GM18909 (cell line): Measurements from ENCODE around the gene INPP4B.
A peak's percentile ranks its signal among the peaks of the same experiment; 100 is the strongest.

ENCODE experiments used
- ATAC-seq: cut with Tn5 transposase; IDR thresholded peaks from one replicate; pipeline ENCODE4 v1.9.1; 2021; ENCODE audit warnings: mild to moderate bottlenecking; ENCODE audit not compliant: unreplicated experiment, poor library complexity

The INPP4B gene

GRCh38 chr4:142596595-142596994, 249.5 kb downstream of the INPP4B start:
- ATAC-seq, result no peak

- no peak for ATAC-seq
Observed at GRCh38 chr4:142596121-142596520, 250.0 kb downstream of the INPP4B start.

GRCh38 chr4:142595222-142595871, 250.8 kb downstream of the INPP4B start:
- no peak for ATAC-seq

GRCh38 chr4:142585411-142585810, 260.7 kb downstream of the INPP4B start:
- no peak for ATAC-seq

GRCh38 chr4:142583708-142584107, 262.4 kb downstream of the INPP4B start:
- ATAC-seq, result no peak

GRCh38 chr4:142582340-142582739, 263.8 kb downstream of the INPP4B start:
- ATAC-seq, result no peak

GRCh38 chr4:142581881-142582280, 264.2 kb downstream of the INPP4B start:
- ATAC-seq, result no peak

- no peak for ATAC-seq
Observed at GRCh38 chr4:142579443-142579842, 266.7 kb downstream of the INPP4B start.

GRCh38 chr4:142574306-142574705, 271.8 kb downstream of the INPP4B start:
- ATAC-seq, result no peak

GRCh38 chr4:142572071-142572470, 274.0 kb downstream of the INPP4B start:
- ATAC-seq, result no peak

- peak; percentile 66 for ATAC-seq
Observed at GRCh38 chr4:142567620-142568451, 278.3 kb downstream of the INPP4B start.

- peak; percentile 55 for ATAC-seq
Observed at GRCh38 chr4:142567199-142567598, 278.9 kb downstream of the INPP4B start.

- peak; percentile 15 for ATAC-seq
Observed at GRCh38 chr4:142566777-142567176, 279.3 kb downstream of the INPP4B start.

GRCh38 chr4:142566243-142566642, 279.9 kb downstream of the INPP4B start:
- ATAC-seq, result no peak

- ATAC-seq, result no peak
Observed at GRCh38 chr4:142565771-142566170, 280.3 kb downstream of the INPP4B start.

- no peak for ATAC-seq
Observed at GRCh38 chr4:142563682-142564291, 282.3 kb downstream of the INPP4B start.

GRCh38 chr4:142559986-142560385, 286.1 kb downstream of the INPP4B start:
- no peak for ATAC-seq

GRCh38 chr4:142558851-142559250, 287.2 kb downstream of the INPP4B start:
- no peak for ATAC-seq

- ATAC-seq, result no peak
Observed at GRCh38 chr4:142557239-142557801, 288.8 kb downstream of the INPP4B start.

- no peak for ATAC-seq
Observed at GRCh38 chr4:142556570-142557238, 289.4 kb downstream of the INPP4B start.
